ENCODE measurements around the gene ATG7.

The ATG7 gene

GRCh38 chr3:11235385-11235784 is 36.8 kb upstream of the ATG7 start:
- TF ChIP-seq ARNTL (CRISPR knock-in tag; IDR thresholded peaks at IDR 0.05; ENCODE audit: borderline replicate concordance, low read depth) (no peak), POU6F1 (CRISPR knock-in tag; IDR thresholded peaks at IDR 0.05; ENCODE audit: borderline replicate concordance, low read depth) (no peak), ZFP30 (CRISPR knock-in tag; IDR thresholded peaks at IDR 0.05) (no peak), OSR1 (CRISPR knock-in tag; IDR thresholded peaks at IDR 0.05) (no peak), TSHZ2 (CRISPR knock-in tag; IDR thresholded peaks at IDR 0.05) (no peak), TOX (CRISPR knock-in tag; IDR thresholded peaks at IDR 0.05; ENCODE audit: borderline replicate concordance) (no peak), TCF4 (CRISPR knock-in tag; IDR thresholded peaks at IDR 0.05; ENCODE audit: borderline replicate concordance) (no peak), ESRRG (CRISPR knock-in tag; IDR thresholded peaks at IDR 0.05) (no peak), BACH2 (CRISPR knock-in tag; IDR thresholded peaks at IDR 0.05; ENCODE audit: borderline replicate concordance) (no peak), ZFP3 (CRISPR knock-in tag; IDR thresholded peaks at IDR 0.05) (no peak), ZNF565 (CRISPR knock-in tag; conservative IDR thresholded peaks at IDR 0.05; ENCODE audit: low read depth) (no peak), PATZ1 (CRISPR knock-in tag; IDR thresholded peaks at IDR 0.05; ENCODE audit: borderline replicate concordance) (no peak)
- no peak for ATAC-seq

GRCh38 chr3:11236588-11237461 is 35.4 kb upstream of the ATG7 start:
- TF ChIP-seq ESRRG (CRISPR knock-in tag; IDR thresholded peaks at IDR 0.05) (no peak), RARB (CRISPR knock-in tag; IDR thresholded peaks at IDR 0.05) (no peak)
- ATAC-seq, result peak; percentile 44; the same call in 2 of the 3 replicates

- TF ChIP-seq SNAI2 (CRISPR knock-in tag; IDR thresholded peaks at IDR 0.05), result 0 out of 2 replicates have a peak, but pooled peaks have one; percentile 54
- peak; percentile 45 for TF ChIP-seq ISL1 (CRISPR knock-in tag; IDR thresholded peaks at IDR 0.05)
- no peak for TF ChIP-seq RARB (CRISPR knock-in tag; IDR thresholded peaks at IDR 0.05)
- TF ChIP-seq PATZ1 (CRISPR knock-in tag; IDR thresholded peaks at IDR 0.05; ENCODE audit: borderline replicate concordance), result peak; percentile 64; the same call in 1 of the 2 replicates
- no peak for TF ChIP-seq PPARA (CRISPR knock-in tag; IDR thresholded peaks at IDR 0.05; ENCODE audit: borderline replicate concordance)
- ATAC-seq, result peak; percentile 94
These were observed 34.1 kb upstream of the ATG7 start for GRCh38 chr3:11238060-11238459.

- peak; percentile 40 for TF ChIP-seq ISL1 (CRISPR knock-in tag; IDR thresholded peaks at IDR 0.05)
- TF ChIP-seq OSR1 (CRISPR knock-in tag; IDR thresholded peaks at IDR 0.05), result no peak
- peak; percentile 69 for ATAC-seq
These were observed 33.3 kb upstream of the ATG7 start for GRCh38 chr3:11238880-11239279.

- TF ChIP-seq ZNF8 (CRISPR knock-in tag; IDR thresholded peaks at IDR 0.05) (no peak), RARB (CRISPR knock-in tag; IDR thresholded peaks at IDR 0.05) (no peak), ARNTL (CRISPR knock-in tag; IDR thresholded peaks at IDR 0.05; ENCODE audit: borderline replicate concordance, low read depth) (no peak), ZFP30 (CRISPR knock-in tag; IDR thresholded peaks at IDR 0.05) (no peak), POU6F1 (CRISPR knock-in tag; IDR thresholded peaks at IDR 0.05; ENCODE audit: borderline replicate concordance, low read depth) (no peak), PATZ1 (CRISPR knock-in tag; IDR thresholded peaks at IDR 0.05; ENCODE audit: borderline replicate concordance) (no peak), OSR1 (CRISPR knock-in tag; IDR thresholded peaks at IDR 0.05) (no peak), CREB5 (CRISPR knock-in tag; IDR thresholded peaks at IDR 0.05; ENCODE audit: low read depth) (no peak), TOX (CRISPR knock-in tag; IDR thresholded peaks at IDR 0.05; ENCODE audit: borderline replicate concordance) (no peak), ZNF565 (CRISPR knock-in tag; conservative IDR thresholded peaks at IDR 0.05; ENCODE audit: low read depth) (no peak)
- no peak for ATAC-seq
These were observed 32.4 kb upstream of the ATG7 start for GRCh38 chr3:11239796-11240195.
